ENCODE measurements around the gene CMTM3. TPM values are rescaled to one million over a fixed set of nuclear protein-coding genes. Genes with fewer than 3 reads are reported as not detected.

CMTM3 gene
- total RNA-seq, 1 experiment from 2014 or later: 12.8 TPM

DNA sequence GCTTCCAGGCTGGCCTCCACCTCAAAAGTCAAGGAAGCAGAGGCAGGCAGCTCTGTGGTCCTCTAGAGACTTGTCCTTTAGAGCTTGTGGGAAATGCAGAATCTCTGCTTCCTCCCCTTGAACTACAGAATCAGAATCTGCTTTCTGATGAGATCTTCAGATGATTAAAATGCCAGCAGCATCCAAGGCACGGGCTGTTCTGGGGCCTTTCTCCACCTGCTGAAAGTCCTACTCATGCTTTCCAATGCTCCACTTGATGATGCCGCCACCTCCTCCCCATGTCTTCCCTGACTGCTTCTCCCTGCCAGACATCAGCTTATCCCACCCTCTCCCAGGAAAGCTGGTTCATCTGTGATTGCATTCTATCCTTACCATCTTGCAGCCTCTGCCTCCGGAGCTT is 33.3 kb downstream of the CMTM3 start:
- no peaks in the 10 kb centered on the region for H4K20me1 ChIP-seq (ENCODE audit: insufficient read depth)
- RAD21 ChIA-PET (ENCODE audit: low non-redundant PET in 1 of 2, low total read pairs in 2 of 2, uncharacterized antibody in 2 of 2, unreplicated experiment in 2 of 2): no interaction called here
- peaks cover 5% of the 10 kb centered on the region; the same call in 1 of the 2 replicates for H3K79me2 ChIP-seq (ENCODE audit: insufficient read depth, low read length)
- TF ChIP-seq POLR2A (IDR thresholded peaks at IDR 0.05; ENCODE audit: borderline replicate concordance, extremely low read depth, insufficient read depth, insufficient read length): no peak
- TF ChIP-seq EGR1 (IDR thresholded peaks at IDR 0.05; ENCODE audit: low read depth): no peak
- TF ChIP-seq RAD21 (IDR thresholded peaks at IDR 0.05; ENCODE audit: low read depth): no peak
- TF ChIP-seq, protein P1, sequence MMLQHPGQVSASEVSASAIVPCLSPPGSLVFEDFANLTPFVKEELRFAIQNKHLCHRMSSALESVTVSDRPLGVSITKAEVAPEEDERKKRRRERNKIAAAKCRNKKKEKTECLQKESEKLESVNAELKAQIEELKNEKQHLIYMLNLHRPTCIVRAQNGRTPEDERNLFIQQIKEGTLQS (IDR thresholded peaks at IDR 0.05): no peak
- TF ChIP-seq, protein P2, sequence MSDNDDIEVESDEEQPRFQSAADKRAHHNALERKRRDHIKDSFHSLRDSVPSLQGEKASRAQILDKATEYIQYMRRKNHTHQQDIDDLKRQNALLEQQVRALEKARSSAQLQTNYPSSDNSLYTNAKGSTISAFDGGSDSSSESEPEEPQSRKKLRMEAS (IDR thresholded peaks at IDR 0.05): no peak
- TF ChIP-seq JUND (IDR thresholded peaks at IDR 0.05): no peak
- TF ChIP-seq TCF7L2 (IDR thresholded peaks at IDR 0.05; ENCODE audit: borderline replicate concordance, extremely low read depth, insufficient read depth, insufficient read length): no peak
- no peak for TF ChIP-seq SRF (IDR thresholded peaks at IDR 0.05; ENCODE audit: low read depth)
- no peak for TF ChIP-seq EZH2phosphoT487 (IDR thresholded peaks at IDR 0.05; ENCODE audit: borderline replicate concordance)
- no peak for TF ChIP-seq ZFX (IDR thresholded peaks at IDR 0.05)
- no peak for TF ChIP-seq YY1 (IDR thresholded peaks at IDR 0.05; ENCODE audit: extremely low read depth, insufficient replicate concordance, low read depth, low read length)
- intact Hi-C loops (cut with micrococcal nuclease): no loop called here
- DNase-seq (ENCODE audit: low read depth, low spot score) (no peak), ATAC-seq (no peak)
- no peaks in the 10 kb centered on the region for H3K9me3 ChIP-seq (ENCODE audit: control insufficient read depth in 1 of 2, insufficient read depth in 1 of 2, low read depth in 1 of 2, low read length in 2 of 2)
- no peak overlapping the region for H2AFZ ChIP-seq (ENCODE audit: low read depth, low read length, poor library complexity, severe bottlenecking)
- no TSS peak for BruUV-seq (replicated peaks)
- CTCF ChIA-PET: interaction anchor here (3.2 kb wide), 1 partner anchor 13 kb away, joined by 10 read pairs; no protein-coding TSS in a partner anchor
- H3K27ac ChIP-seq (ENCODE audit: low read depth, low read length): no peak overlapping the region
- POLR2A ChIA-PET: no interaction called here
- H3K27me3 ChIP-seq (ENCODE audit: insufficient read depth, low read length): no peaks in the 10 kb centered on the region
- no peak overlapping the region for H3K4me2 ChIP-seq (ENCODE audit: low read length)
- no peaks in the 10 kb centered on the region for H3K9me2 ChIP-seq (ENCODE audit: insufficient read depth)
- H3K36me3 ChIP-seq (ENCODE audit: control insufficient read depth in 1 of 2, insufficient read depth in 2 of 2, low read length in 2 of 2): no peaks in the 10 kb centered on the region
- no peak overlapping the region for H3K4me3 ChIP-seq (replicated peaks in 1 of 2; ENCODE audit: low read depth in 1 of 2, low read length in 2 of 2)
- H3K4me1 ChIP-seq (ENCODE audit: control insufficient read depth in 1 of 2, insufficient read depth in 2 of 2, low read length in 2 of 2): peaks cover 4 to 11% of the 10 kb centered on the region in 2 experiments; a peak in 2 of 4 replicates
- no peak overlapping the region for H3K9ac ChIP-seq (ENCODE audit: low read length)

Data from HCT116 (cell line).